Measurements from ENCODE around the gene KLF7. TPM values are rescaled to one million over a fixed set of nuclear protein-coding genes. Genes with fewer than 3 reads are reported as not detected.
A peak's percentile ranks its signal among the peaks of the same experiment; 100 is the strongest.

KLF7 gene
- total RNA-seq, 2 experiments from 2014 or later: 17.9 to 22.9 TPM

DNA sequence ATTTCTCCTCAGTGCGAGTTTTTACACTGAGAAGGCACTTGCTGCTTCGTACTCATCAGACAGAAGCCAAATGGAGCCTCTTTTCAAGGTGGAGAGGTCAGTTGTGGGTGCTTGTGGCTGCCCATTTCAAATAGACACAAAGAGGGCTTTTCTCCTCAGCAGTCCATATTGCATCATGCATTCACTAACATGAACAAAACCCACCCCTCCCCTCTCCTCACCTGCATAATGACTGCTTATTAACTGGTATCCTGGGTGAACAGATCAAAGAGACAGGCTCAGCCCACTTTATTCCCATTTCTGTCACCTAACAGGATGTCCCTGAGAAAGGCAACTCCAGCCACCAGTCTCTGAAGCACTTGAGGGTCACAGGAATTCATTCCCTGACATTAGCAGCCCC lies 28.9 kb downstream of the KLF7 start:
- ATAC-seq (ENCODE audit: low read depth) (no peak), DNase-seq (no peak)
- no peak overlapping the region for H3K4me3 Mint-ChIP-seq
- peaks cover 39% of the 10 kb centered on the region for H3K36me3 Mint-ChIP-seq
- POLR2A ChIA-PET: no interaction called here
- H3K9me3 Mint-ChIP-seq: no peaks in the 10 kb centered on the region
- no peaks in the 10 kb centered on the region for H3K27me3 Mint-ChIP-seq
- no peak overlapping the region for H3K27ac Mint-ChIP-seq
- H3K4me1 Mint-ChIP-seq: peaks cover 31% of the 10 kb centered on the region

DNA sequence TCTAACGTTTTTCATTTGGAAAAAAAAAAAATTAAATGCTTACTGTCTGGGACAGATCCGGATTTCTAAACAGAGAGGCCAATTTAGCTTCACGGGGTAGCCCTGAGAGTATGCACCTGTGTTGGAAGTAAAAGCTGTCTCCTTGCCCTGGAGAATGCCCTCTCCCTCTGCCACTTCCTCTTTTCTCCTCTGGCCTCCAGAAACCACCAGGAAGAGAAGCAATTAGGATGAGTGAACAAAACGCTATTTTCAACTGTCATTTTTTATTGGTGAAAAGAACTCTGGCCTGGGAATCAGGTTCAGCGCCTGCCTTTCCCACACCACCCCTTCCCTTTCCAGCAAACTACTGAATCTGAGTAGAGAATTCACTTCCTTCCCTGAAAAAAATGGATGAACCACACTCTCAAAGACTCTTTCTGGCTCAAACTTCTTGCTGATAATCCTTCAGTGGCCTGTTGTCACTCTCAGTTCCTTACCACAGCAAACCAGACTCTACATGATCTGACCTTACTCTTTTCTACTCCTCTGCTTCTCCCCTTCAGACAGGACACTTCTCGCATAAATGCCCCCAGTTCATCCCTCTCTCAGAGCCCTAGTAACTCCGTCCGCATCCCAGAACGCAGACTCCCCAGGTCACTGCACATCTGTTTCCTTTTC lies 29.8 kb downstream of the KLF7 start:
- DNase-seq: no peak

DNA sequence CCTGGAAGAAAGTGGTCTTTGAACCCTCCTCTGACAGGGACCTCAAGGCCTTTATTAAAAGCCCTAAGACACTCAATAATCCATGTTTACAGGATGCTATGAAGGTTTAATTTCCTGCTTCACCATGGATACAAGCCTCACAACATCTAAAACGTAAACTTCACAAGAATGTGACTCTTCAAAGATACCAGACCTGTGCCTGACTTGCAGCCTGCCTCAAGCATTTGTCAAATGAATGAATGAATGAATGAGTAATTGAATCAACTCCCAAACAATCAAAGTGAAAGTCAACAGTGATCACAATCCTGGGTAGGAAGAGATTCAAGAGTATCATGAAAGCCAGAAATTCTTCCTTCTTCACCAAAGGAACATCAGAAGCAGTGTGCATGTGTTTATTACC lies 30.4 kb downstream of the KLF7 start:
- Mint-ChIP-seq H3K27me3 (no peaks in the 10 kb centered on the region), H3K27ac (peak overlapping the region; percentile 33), H3K4me1 (peaks cover 28% of the 10 kb centered on the region), H3K9me3 (no peaks in the 10 kb centered on the region), H3K36me3 (peaks cover 42% of the 10 kb centered on the region), H3K4me3 (peak overlapping the region; percentile 33)
- ATAC-seq (ENCODE audit: low read depth) (peak; percentile 26), DNase-seq (no peak)
- POLR2A ChIA-PET: no interaction called here

More for the DNA sequence above, 29.8 kb downstream of the KLF7 start:
- Mint-ChIP-seq H3K27ac (peak overlapping the region; percentile 8), H3K4me1 (peaks cover 28% of the 10 kb centered on the region), H3K9me3 (no peaks in the 10 kb centered on the region), H3K4me3 (peak overlapping the region; percentile 33), H3K27me3 (no peaks in the 10 kb centered on the region), H3K36me3 (peaks cover 43% of the 10 kb centered on the region)
- POLR2A ChIA-PET: no interaction called here
- no peak for ATAC-seq (ENCODE audit: low read depth)

DNA sequence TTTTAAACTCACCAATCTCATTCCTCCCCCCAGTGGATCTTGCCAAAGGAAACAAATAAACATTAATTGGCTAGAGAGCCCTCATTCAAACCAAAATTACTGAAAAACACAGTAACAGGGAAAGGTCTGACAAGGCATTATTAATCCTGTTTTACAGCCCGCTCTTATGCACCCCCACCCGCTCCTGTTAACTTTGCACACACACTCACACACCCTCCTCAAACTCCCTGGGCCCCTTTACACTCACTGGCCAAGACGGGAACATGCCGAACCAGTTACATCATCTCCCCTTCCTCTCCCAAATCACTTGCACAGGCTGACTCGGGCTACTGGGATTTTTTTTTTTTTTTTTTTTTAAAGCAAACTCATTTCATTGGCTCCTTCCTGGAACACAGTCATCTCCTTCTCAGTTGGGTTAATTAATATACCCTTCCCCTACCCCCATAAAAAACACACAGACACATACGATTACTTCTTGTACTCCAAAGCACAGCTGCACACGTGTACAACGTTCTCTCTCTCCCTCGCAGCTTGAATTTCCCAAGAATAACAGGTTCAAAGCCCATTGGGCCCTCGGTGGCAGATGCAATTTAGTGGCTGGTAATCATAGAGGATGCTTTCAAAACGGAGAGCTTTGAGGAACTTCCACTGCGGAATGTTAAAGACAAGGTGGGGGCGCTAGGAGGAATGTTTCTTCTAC lies 31.8 kb downstream of the KLF7 start:
- POLR2A ChIA-PET: no interaction called here
- ATAC-seq (ENCODE audit: low read depth) (no peak), DNase-seq (no peak)
- Mint-ChIP-seq H3K27ac (peak overlapping the region; percentile 33), H3K9me3 (no peaks in the 10 kb centered on the region), H3K36me3 (peaks cover 39% of the 10 kb centered on the region), H3K27me3 (no peaks in the 10 kb centered on the region), H3K4me3 (no peak overlapping the region), H3K4me1 (peaks cover 30% of the 10 kb centered on the region)

DNA sequence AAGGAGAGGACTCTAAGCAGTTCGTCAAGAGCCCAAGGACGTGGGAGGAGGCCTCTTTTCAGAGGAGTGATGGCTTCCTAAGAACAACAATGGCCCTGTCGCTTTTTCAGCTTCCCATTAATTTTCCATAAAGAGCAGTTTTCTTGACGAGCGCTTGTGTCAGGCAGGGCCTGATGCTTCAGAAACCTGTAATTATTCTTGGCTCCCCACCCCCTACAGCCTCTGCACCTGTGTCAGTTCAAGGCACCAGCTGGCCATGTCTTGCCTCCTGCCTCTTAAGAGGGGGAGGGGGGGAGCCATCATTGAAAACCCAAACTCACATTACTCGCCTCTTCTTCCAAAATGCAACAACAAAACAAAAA lies 32.3 kb downstream of the KLF7 start:
- POLR2A ChIA-PET: interaction anchor here (0.7 kb wide), 1 partner anchor 59 kb away, joined by 3 read pairs; no protein-coding TSS in a partner anchor
- peaks cover 30% of the 10 kb centered on the region for H3K4me1 Mint-ChIP-seq
- DNase-seq (no peak), ATAC-seq (ENCODE audit: low read depth) (no peak)
- no peaks in the 10 kb centered on the region for H3K27me3 Mint-ChIP-seq
- H3K36me3 Mint-ChIP-seq: peaks cover 41% of the 10 kb centered on the region
- H3K9me3 Mint-ChIP-seq: peaks cover 5% of the 10 kb centered on the region
- no peak overlapping the region for H3K4me3 Mint-ChIP-seq
- no peak overlapping the region for H3K27ac Mint-ChIP-seq

DNA sequence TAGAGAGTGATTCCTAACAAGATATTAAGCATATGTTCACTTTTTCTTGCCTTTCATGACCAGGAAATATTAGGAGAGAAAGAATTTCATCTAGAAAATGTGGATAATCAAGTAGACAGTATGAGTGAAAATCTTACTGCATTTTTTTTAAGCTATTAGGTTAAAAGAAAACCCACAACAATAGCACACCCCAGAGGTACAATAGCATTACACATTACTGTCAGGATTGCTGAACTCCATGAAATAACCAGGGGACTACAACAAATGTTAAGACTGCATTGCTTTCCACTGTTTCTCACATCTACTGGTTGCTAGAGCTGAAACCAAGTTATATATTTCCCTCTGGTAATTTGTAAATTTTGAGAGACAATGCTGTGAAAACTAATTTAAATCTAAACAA lies 33.7 kb downstream of the KLF7 start:
- Mint-ChIP-seq H3K27me3 (no peaks in the 10 kb centered on the region), H3K9me3 (peaks cover 7% of the 10 kb centered on the region), H3K4me3 (no peak overlapping the region), H3K36me3 (peaks cover 46% of the 10 kb centered on the region), H3K4me1 (peaks cover 30% of the 10 kb centered on the region), H3K27ac (no peak overlapping the region)
- POLR2A ChIA-PET: no interaction called here
- DNase-seq: no peak
- no peak for ATAC-seq (ENCODE audit: low read depth)

DNA sequence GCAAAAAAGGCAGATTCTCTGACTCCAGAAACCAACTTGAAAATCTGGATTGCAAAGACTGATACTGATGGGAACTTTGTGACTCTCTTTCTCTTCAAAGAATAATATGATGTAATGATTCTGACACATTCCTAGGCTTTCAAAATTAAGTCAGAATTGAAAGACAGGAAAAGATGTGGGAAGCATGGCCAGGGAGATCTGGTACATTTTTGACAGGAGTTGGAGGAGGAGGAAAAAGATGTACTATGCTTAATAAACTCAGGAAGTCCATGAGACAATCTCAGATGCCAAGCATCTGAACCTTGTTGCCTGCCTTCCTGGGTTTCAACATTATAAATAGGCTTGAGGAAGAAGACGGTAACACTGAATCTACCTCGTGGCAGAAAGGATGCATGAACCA lies 34.2 kb downstream of the KLF7 start:
- Mint-ChIP-seq H3K9me3 (peaks cover 7% of the 10 kb centered on the region), H3K4me3 (no peak overlapping the region), H3K36me3 (peaks cover 47% of the 10 kb centered on the region), H3K27ac (no peak overlapping the region), H3K4me1 (peaks cover 30% of the 10 kb centered on the region), H3K27me3 (no peaks in the 10 kb centered on the region)
- POLR2A ChIA-PET: no interaction called here
- ATAC-seq (ENCODE audit: low read depth) (no peak), DNase-seq (no peak)

DNA sequence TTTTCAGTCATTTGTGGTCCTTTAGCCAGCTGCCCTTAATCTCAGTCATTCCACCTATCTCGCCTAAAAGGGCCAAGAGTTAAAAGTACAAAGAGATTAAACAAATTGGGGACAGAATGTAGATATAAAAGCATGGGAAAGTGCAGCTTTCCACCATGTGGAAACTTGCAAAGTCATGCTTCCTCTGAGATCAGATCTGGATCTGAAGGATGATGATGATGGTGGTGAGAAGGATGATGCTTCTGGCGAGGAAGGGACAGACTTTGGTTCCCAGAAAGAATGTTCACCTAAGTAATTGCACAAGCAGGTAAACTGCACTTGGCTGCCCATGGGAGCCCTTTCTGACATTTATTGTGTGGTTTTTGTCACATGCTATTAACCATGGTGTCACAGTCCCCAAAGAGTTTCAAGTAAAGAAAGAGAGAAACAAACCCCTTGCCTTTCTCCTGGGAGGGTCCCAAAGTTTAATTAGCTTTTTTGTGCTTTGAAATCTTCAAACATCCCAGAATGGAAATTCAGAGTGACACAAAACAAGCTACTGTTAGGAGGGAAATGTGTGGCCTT lies 34.7 kb downstream of the KLF7 start:
- no peak overlapping the region for H3K27ac Mint-ChIP-seq
- peaks cover 46% of the 10 kb centered on the region for H3K36me3 Mint-ChIP-seq
- H3K27me3 Mint-ChIP-seq: no peaks in the 10 kb centered on the region
- ATAC-seq (ENCODE audit: low read depth) (no peak), DNase-seq (no peak)
- no peak overlapping the region for H3K4me3 Mint-ChIP-seq
- POLR2A ChIA-PET: no interaction called here
- peaks cover 25% of the 10 kb centered on the region for H3K4me1 Mint-ChIP-seq
- peaks cover 7% of the 10 kb centered on the region for H3K9me3 Mint-ChIP-seq

DNA sequence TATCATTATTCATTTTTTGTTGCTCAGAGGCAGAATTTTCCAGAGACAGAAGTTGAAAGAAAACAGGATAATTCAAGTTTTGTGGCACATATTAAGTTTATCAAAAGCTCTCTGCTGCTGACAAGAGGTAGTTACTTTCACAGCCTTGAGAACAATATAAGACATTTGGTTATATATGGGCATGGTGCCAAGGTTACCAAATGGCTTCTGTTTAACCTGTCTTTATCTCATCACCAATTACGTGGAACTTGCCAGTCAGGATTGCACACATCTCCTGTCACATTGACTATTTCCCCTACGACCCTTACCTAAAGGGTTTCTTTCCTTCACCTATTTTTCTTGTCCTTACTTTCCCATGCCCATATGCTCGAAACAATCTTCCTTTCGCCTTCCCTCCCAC lies 35.9 kb downstream of the KLF7 start:
- Mint-ChIP-seq H3K27me3 (no peaks in the 10 kb centered on the region), H3K27ac (no peak overlapping the region), H3K9me3 (peaks cover 7% of the 10 kb centered on the region), H3K4me1 (peaks cover 16% of the 10 kb centered on the region), H3K36me3 (peaks cover 42% of the 10 kb centered on the region), H3K4me3 (no peak overlapping the region)
- DNase-seq (no peak), ATAC-seq (ENCODE audit: low read depth) (no peak)
- POLR2A ChIA-PET: interaction anchor here (0.6 kb wide), 1 partner anchor 350 kb away, joined by 3 read pairs; no protein-coding TSS in a partner anchor

DNA sequence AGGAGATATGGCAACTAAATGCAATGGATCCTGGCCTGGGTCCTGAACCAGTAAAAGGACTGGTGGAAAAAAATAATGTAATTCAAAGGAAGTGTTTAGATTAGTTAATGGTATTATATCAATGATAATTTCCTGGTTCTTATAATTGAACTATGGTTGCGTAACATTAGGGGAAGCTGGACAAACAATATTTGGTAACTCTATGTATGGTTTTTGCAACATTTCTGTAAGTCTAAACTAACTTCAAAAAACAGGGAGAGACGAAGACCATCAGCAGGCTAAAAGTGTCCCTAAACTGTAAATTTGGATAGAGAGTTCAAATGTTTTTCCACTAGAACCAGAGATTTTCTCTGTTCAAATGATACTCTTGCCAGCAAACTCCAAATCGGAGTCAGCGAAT lies 36.9 kb downstream of the KLF7 start:
- H3K27ac Mint-ChIP-seq: no peak overlapping the region
- H3K27me3 Mint-ChIP-seq: no peaks in the 10 kb centered on the region
- POLR2A ChIA-PET: no interaction called here
- no peak overlapping the region for H3K4me3 Mint-ChIP-seq
- H3K9me3 Mint-ChIP-seq: peaks cover 7% of the 10 kb centered on the region
- peaks cover 16% of the 10 kb centered on the region for H3K4me1 Mint-ChIP-seq
- DNase-seq (no peak), ATAC-seq (ENCODE audit: low read depth) (no peak)
- peaks cover 44% of the 10 kb centered on the region for H3K36me3 Mint-ChIP-seq

DNA sequence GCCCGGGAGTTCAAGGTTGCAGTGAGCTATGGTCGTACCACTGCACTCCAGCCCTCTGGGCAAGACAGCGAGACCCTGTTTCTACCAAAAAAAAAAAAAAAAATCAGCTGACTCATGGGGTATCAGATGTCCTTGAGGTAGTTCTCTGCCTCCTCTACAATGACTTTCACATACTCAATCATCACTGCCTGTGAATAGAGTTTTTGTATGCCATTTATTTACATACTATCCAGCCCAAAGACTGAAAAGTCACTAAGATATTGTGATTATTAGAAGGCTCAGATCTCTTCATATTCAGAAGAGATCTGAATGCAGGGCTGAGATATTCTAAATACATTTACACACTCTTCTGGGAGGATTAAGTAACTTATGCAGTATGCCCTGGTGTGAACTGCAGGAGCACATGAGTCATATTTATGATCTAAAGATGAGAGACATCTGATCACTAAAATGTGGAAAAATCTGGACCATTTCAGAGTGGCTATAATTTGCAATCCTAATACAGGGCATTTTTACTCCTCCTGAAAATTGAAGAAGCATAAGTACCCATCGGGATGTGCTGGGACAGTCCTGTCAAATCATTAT lies 38.9 kb downstream of the KLF7 start:
- POLR2A ChIA-PET: no interaction called here
- Mint-ChIP-seq H3K9me3 (peaks cover 7% of the 10 kb centered on the region), H3K4me3 (no peak overlapping the region), H3K4me1 (peaks cover 16% of the 10 kb centered on the region), H3K27me3 (no peaks in the 10 kb centered on the region), H3K36me3 (peaks cover 50% of the 10 kb centered on the region), H3K27ac (no peak overlapping the region)
- ATAC-seq (ENCODE audit: low read depth) (no peak), DNase-seq (no peak)

DNA sequence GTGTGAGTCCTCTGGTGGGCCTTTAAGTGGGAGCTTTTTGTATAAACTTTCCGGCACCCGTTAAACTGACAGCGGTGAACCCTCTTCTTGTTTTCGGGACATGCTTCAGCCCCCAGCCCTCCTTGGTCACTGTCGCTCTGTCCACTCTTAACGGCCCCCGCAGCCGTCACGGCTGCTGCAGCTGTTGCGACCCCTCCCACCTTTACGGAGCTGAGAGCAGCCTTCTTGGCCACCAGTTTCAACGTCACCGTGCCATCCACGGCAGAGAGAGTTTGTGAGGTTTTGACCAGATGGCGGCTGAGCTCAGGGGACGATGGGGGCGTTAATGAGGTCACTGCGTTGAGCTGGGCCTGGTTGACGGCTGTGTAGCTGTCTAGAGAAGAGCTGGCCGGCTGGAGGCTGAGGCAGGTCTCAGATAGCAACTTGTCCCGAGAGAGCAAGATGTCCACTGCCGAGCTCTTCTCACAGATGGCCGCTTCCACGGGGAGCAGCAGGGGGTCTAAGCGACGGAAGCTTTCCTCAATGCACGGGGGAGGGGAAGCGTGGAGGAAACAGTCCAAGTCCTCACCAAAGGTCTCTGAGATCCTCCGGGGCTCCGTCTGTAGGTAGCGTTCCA lies 41.9 kb downstream of the KLF7 start:
- peaks cover 6% of the 10 kb centered on the region for H3K9me3 Mint-ChIP-seq
- ATAC-seq (ENCODE audit: low read depth) (no peak), DNase-seq (no peak)
- POLR2A ChIA-PET: no interaction called here
- peaks cover 7% of the 10 kb centered on the region for H3K4me1 Mint-ChIP-seq
- no peak overlapping the region for H3K27ac Mint-ChIP-seq
- H3K36me3 Mint-ChIP-seq: peaks cover 51% of the 10 kb centered on the region
- no peaks in the 10 kb centered on the region for H3K27me3 Mint-ChIP-seq
- no peak overlapping the region for H3K4me3 Mint-ChIP-seq

DNA sequence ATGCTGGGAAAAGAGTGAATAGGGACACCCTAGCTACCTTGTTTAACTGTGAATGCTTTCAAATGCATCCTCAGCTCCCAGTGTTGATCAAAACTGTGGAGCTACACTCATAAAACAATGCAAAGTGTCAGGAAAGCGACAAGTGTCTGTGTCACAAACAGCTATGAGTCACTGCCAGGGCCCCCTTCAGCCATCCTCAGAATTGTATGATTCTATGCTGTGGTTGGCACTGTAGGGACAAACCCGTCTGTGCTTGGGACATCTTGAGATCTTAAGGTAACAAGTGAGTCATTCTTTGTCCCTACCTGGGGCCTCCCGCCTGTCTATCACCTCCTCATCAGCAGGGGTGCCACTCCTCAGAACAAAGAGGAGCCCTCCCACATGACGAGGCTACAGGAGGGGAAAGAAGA lies 42.4 kb downstream of the KLF7 start:
- H3K4me1 Mint-ChIP-seq: peaks cover 7% of the 10 kb centered on the region
- H3K27ac Mint-ChIP-seq: no peak overlapping the region
- no peak overlapping the region for H3K4me3 Mint-ChIP-seq
- H3K9me3 Mint-ChIP-seq: peaks cover 2% of the 10 kb centered on the region
- ATAC-seq (ENCODE audit: low read depth): peak; percentile 65
- no peaks in the 10 kb centered on the region for H3K27me3 Mint-ChIP-seq
- DNase-seq: no peak
- POLR2A ChIA-PET: interaction anchor here (1.0 kb wide), 1 partner anchor 21 kb away, joined by 3 read pairs; no protein-coding TSS in a partner anchor
- H3K36me3 Mint-ChIP-seq: peaks cover 48% of the 10 kb centered on the region

Measured in activated naive CD8-positive, alpha-beta T cell treated with anti-CD3 and anti-CD28 coated beads, Interleukin-2, amount 10 ng/mL, durations not matched to agents 7 days and 5 days (primary cell).